ES-I3 (cell line): ENCODE measurements around the gene PTGES2.
"Not testable (repeated sequence)": the region's sequence is repeated elsewhere in the genome, so short reads cannot be mapped to it uniquely, and the experiment has no call there.

Experiments used
- H3K36me3 ChIP-seq: 2 replicates; pipeline ENCODE4 v1.6.1; 2013; ENCODE audit warnings: mild to moderate bottlenecking, low read length, control low read depth, moderate library complexity; ENCODE audit not compliant: insufficient read depth
- H3K4me1 ChIP-seq: 2 replicates; pipeline ENCODE4 v1.6.1; 2013; ENCODE audit warnings: mild to moderate bottlenecking, control low read depth, low read length; ENCODE audit not compliant: insufficient read depth
- H3K9ac ChIP-seq: 2 replicates; pipeline ENCODE4 v1.6.1; 2013; ENCODE audit warnings: low read depth, mild to moderate bottlenecking, low read length, moderate library complexity
- H3K9me3 ChIP-seq: 2 replicates; pipeline ENCODE4 v1.6.1; 2013; ENCODE audit warnings: mild to moderate bottlenecking, low read length, moderate library complexity; ENCODE audit not compliant: control insufficient read depth, insufficient read depth

Gene PTGES2

GRCh38 chr9:128072144-128073021 is 55.1 kb downstream of the PTGES2 start:
- Histone ChIP-seq H3K9ac (no peak overlapping the region), H3K36me3 (no peaks in the 10 kb centered on the region), H3K4me1 (peaks cover 23% of the 10 kb centered on the region), H3K9me3 (no peaks in the 10 kb centered on the region)

GRCh38 chr9:128071475-128071874 is 56.1 kb downstream of the PTGES2 start:
- H3K36me3 ChIP-seq, H3K9me3 ChIP-seq, H3K9ac ChIP-seq: not testable (repeated sequence)
- peaks cover 23% of the 10 kb centered on the region for H3K4me1 ChIP-seq

DNA sequence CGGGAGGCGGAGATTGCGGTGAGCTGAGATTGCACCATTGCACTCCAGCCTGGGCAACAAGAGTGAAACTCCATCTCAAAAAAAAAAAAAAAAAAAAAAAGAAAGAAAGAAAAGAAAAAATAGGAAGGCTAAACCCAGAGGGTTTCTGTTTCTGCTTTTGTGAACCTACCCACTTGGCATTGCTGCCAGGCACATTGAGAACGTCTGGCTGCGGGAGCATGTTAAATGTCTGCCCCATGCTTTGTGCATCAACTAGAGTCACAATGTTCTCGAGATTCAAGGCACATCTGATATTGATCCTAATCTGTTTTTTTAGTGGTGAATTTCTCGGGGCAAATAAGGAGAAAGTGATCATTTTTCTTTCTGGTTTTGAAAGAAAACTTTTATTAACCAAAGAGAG is 56.7 kb downstream of the PTGES2 start:
- H3K9ac ChIP-seq = no peak overlapping the region
- H3K36me3 ChIP-seq = no peaks in the 10 kb centered on the region
- H3K4me1 ChIP-seq = peaks cover 23% of the 10 kb centered on the region
- H3K9me3 ChIP-seq = no peaks in the 10 kb centered on the region
